ENCODE data around the gene TBC1D12. TPM values are rescaled to one million over a fixed set of nuclear protein-coding genes. Genes with fewer than 3 reads are reported as not detected.

TBC1D12 gene
- total RNA-seq, 1 donor from 2014 or later: 6.9 TPM

GRCh38 chr10:94416896-94417295, 14.6 kb downstream of the TBC1D12 start:
- Histone ChIP-seq H3K9me3 (ENCODE audit: low read depth) (no peaks in the 10 kb centered on the region), H3K9ac (no peak overlapping the region), H3K27me3 (no peaks in the 10 kb centered on the region), H2AFZ (replicated peaks) (no peak overlapping the region), H3K4me2 (no peak overlapping the region), H3K4me3 (no peak overlapping the region), H3K36me3 (no peaks in the 10 kb centered on the region), H3K4me1 (no peaks in the 10 kb centered on the region), H3K79me2 (ENCODE audit: low read depth) (no peaks in the 10 kb centered on the region), H3K27ac (no peak overlapping the region), H3F3A (ENCODE audit: low read depth) (no peaks in the 10 kb centered on the region), H4K20me1 (ENCODE audit: low read depth) (no peaks in the 10 kb centered on the region)
- no peak for DNase-seq (ENCODE audit: low spot score)
- Mint-ChIP-seq H3K9me3 (peaks cover 4% of the 10 kb centered on the region), H3K4me3 (no peak overlapping the region), H3K27me3 (ENCODE audit: insufficient read depth, low read depth) (peaks cover 3% of the 10 kb centered on the region), H3K27ac (no peak overlapping the region), H3K36me3 (peaks cover 2% of the 10 kb centered on the region), H3K4me1 (no peaks in the 10 kb centered on the region)
- no peak for TF ChIP-seq EZH2phosphoT487 (IDR thresholded peaks at IDR 0.05)
- TF ChIP-seq, protein P1, sequence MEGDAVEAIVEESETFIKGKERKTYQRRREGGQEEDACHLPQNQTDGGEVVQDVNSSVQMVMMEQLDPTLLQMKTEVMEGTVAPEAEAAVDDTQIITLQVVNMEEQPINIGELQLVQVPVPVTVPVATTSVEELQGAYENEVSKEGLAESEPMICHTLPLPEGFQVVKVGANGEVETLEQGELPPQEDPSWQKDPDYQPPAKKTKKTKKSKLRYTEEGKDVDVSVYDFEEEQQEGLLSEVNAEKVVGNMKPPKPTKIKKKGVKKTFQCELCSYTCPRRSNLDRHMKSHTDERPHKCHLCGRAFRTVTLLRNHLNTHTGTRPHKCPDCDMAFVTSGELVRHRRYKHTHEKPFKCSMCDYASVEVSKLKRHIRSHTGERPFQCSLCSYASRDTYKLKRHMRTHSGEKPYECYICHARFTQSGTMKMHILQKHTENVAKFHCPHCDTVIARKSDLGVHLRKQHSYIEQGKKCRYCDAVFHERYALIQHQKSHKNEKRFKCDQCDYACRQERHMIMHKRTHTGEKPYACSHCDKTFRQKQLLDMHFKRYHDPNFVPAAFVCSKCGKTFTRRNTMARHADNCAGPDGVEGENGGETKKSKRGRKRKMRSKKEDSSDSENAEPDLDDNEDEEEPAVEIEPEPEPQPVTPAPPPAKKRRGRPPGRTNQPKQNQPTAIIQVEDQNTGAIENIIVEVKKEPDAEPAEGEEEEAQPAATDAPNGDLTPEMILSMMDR (IDR thresholded peaks at IDR 0.05): no peak
- TF ChIP-seq EZH2 (IDR thresholded peaks at IDR 0.05): no peak

DNA sequence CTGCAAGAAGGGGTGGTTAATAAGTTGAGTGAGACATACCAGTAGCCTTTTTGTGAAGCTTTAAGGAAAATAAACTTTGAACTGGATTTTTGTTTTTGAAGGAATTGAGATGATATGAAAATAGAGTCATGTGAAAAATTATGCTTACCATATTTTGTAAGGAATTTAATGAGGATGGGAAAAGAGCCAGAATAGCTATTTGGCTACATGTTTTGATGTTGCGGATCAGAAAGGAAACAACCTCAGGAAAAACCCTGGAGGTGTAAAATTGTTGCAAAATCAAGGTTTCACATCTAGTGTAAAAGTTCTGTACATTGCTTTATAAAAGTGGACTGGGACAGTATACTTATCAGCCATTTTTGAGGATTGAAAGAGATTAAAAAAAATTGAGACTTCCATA, 15.0 kb downstream of the TBC1D12 start:
- Histone ChIP-seq H3K27ac (no peak overlapping the region), H3K79me2 (ENCODE audit: low read depth) (no peaks in the 10 kb centered on the region), H2AFZ (replicated peaks) (no peak overlapping the region), H3K4me2 (no peak overlapping the region), H3F3A (ENCODE audit: low read depth) (no peaks in the 10 kb centered on the region), H3K9me3 (ENCODE audit: low read depth) (no peaks in the 10 kb centered on the region), H3K4me1 (no peaks in the 10 kb centered on the region), H3K4me3 (no peak overlapping the region), H3K9ac (no peak overlapping the region), H3K36me3 (no peaks in the 10 kb centered on the region), H4K20me1 (ENCODE audit: low read depth) (no peaks in the 10 kb centered on the region), H3K27me3 (no peaks in the 10 kb centered on the region)
- TF ChIP-seq, protein P1 (IDR thresholded peaks at IDR 0.05): no peak
- H3K4me1 Mint-ChIP-seq: no peaks in the 10 kb centered on the region
- peaks cover 3% of the 10 kb centered on the region for H3K27me3 Mint-ChIP-seq (ENCODE audit: insufficient read depth, low read depth)
- H3K4me3 Mint-ChIP-seq: no peak overlapping the region
- peaks cover 2% of the 10 kb centered on the region for H3K36me3 Mint-ChIP-seq
- H3K9me3 Mint-ChIP-seq: peaks cover 4% of the 10 kb centered on the region
- H3K27ac Mint-ChIP-seq: no peak overlapping the region
- DNase-seq (ENCODE audit: low spot score): no peak

GRCh38 chr10:94420516-94420915, 18.2 kb downstream of the TBC1D12 start:
- TF ChIP-seq, protein P1 (IDR thresholded peaks at IDR 0.05): no peak
- TF ChIP-seq EZH2phosphoT487 (IDR thresholded peaks at IDR 0.05): no peak
- no peak for TF ChIP-seq EZH2 (IDR thresholded peaks at IDR 0.05)
- H3K27me3 Mint-ChIP-seq (ENCODE audit: insufficient read depth, low read depth): peaks cover 3% of the 10 kb centered on the region
- H3K4me3 Mint-ChIP-seq: no peak overlapping the region
- no peaks in the 10 kb centered on the region for H3K4me1 Mint-ChIP-seq
- no peaks in the 10 kb centered on the region for H4K20me1 ChIP-seq (ENCODE audit: low read depth)
- H3K4me3 ChIP-seq: no peak overlapping the region
- H3F3A ChIP-seq (ENCODE audit: low read depth): no peaks in the 10 kb centered on the region
- no peaks in the 10 kb centered on the region for H3K9me3 ChIP-seq (ENCODE audit: low read depth)
- no peak overlapping the region for H3K27ac Mint-ChIP-seq
- no peaks in the 10 kb centered on the region for H3K36me3 ChIP-seq
- H3K9ac ChIP-seq: no peak overlapping the region
- H3K27me3 ChIP-seq: no peaks in the 10 kb centered on the region
- no peak overlapping the region for H3K27ac ChIP-seq
- H3K36me3 Mint-ChIP-seq: peaks cover 8% of the 10 kb centered on the region
- H2AFZ ChIP-seq (replicated peaks): no peak overlapping the region
- no peaks in the 10 kb centered on the region for H3K4me1 ChIP-seq
- H3K9me3 Mint-ChIP-seq: peaks cover 11% of the 10 kb centered on the region
- no peaks in the 10 kb centered on the region for H3K79me2 ChIP-seq (ENCODE audit: low read depth)
- DNase-seq (ENCODE audit: low spot score): no peak
- no peak overlapping the region for H3K4me2 ChIP-seq

Data from neural progenitor cell (in vitro differentiated cells).